H1 (cell line): ENCODE results near the gene PEX12. TPM values are rescaled to one million over a fixed set of nuclear protein-coding genes. Genes with fewer than 3 reads are reported as not detected.
A peak's percentile ranks its signal among the peaks of the same experiment; 100 is the strongest.

Experiments used
- ATF3 ChIP-seq: IDR thresholded peaks from 2 replicates; pipeline ENCODE4 v1.6.1; 2011; ENCODE audit warnings: low read depth, mild to moderate bottlenecking, low read length; ENCODE audit not compliant: insufficient read depth
- BACH1 ChIP-seq: IDR thresholded peaks from 2 replicates; pipeline ENCODE4 v1.6.1; 2012; ENCODE audit warnings: low read length, improper control_type of control experiment
- CHD2 ChIP-seq: IDR thresholded peaks from 2 replicates; pipeline ENCODE4 v1.6.1; 2012; ENCODE audit warnings: low read length, improper control_type of control experiment
- CREB1 ChIP-seq: IDR thresholded peaks from 2 replicates; pipeline ENCODE4 v1.6.1; 2012; ENCODE audit warnings: inconsistent platforms
- CTBP2 ChIP-seq: IDR thresholded peaks from 2 replicates; pipeline ENCODE4 v1.7.0; 2011; ENCODE audit warnings: borderline replicate concordance, mild to moderate bottlenecking, moderate library complexity, mixed read lengths, low read length; ENCODE audit not compliant: insufficient read depth, insufficient read length
- EGR1 ChIP-seq: IDR thresholded peaks from 2 replicates; pipeline ENCODE4 v1.6.1; 2011; ENCODE audit warnings: low read depth, low read length, borderline replicate concordance
- GABPA ChIP-seq: IDR thresholded peaks from 2 replicates; pipeline ENCODE4 v1.6.1; 2011; ENCODE audit warnings: mild to moderate bottlenecking, low read length, moderate library complexity, borderline replicate concordance; ENCODE audit not compliant: insufficient read depth
- KDM4A ChIP-seq: IDR thresholded peaks from one replicate; pipeline ENCODE4 v1.7.1; 2012; ENCODE audit warnings: low read depth, mild to moderate bottlenecking, moderate library complexity, low read length, inconsistent platforms; ENCODE audit not compliant: severe bottlenecking
- MAX ChIP-seq: IDR thresholded peaks from 2 replicates; pipeline ENCODE4 v1.6.1; 2012; ENCODE audit warnings: inconsistent platforms
- PHF8 ChIP-seq: fragments of 200-600 bp; sonication (generic); conservative IDR thresholded peaks from 2 replicates; pipeline ENCODE4 v1.7.1; 2012; ENCODE audit warnings: low read depth, mild to moderate bottlenecking, inconsistent platforms, low read length, moderate library complexity
- POLR2A ChIP-seq, 2 experiments: IDR thresholded peaks; 1 replicate in 1 of 2; 2 replicates in 1 of 2; pipeline ENCODE4 v1.6.1; 2011; ENCODE audit warnings: low read depth in 2 of 2, low read length in 2 of 2, mild to moderate bottlenecking in 2 of 2; ENCODE audit errors: control extremely low read depth in 1 of 2
- RBBP5 ChIP-seq: IDR thresholded peaks from 2 replicates; pipeline ENCODE4 v1.7.1; 2012; ENCODE audit warnings: low read depth, mild to moderate bottlenecking, inconsistent platforms, low read length, moderate library complexity, borderline replicate concordance
- SAP30 ChIP-seq: fragments of 300-600 bp; sonication (generic); IDR thresholded peaks from 2 replicates; pipeline ENCODE4 v1.7.1; 2012; ENCODE audit warnings: low read length, moderate library complexity, mild to moderate bottlenecking, inconsistent platforms; ENCODE audit not compliant: insufficient read depth, insufficient replicate concordance
- SIN3A ChIP-seq, 2 experiments: IDR thresholded peaks in 1 of 2; conservative IDR thresholded peaks in 1 of 2; 2 replicates each; pipeline ENCODE4 v1.6.1; 2011 to 2012; ENCODE audit warnings: low read length in 2 of 2, improper control_type of control experiment in 1 of 2, low read depth in 1 of 2, mild to moderate bottlenecking in 1 of 2
- SIRT6 ChIP-seq: IDR thresholded peaks from one replicate; pipeline ENCODE4 v1.7.1; 2012; ENCODE audit warnings: low read length, inconsistent platforms
- SUZ12 ChIP-seq: fragments of 200-600 bp; sonication (generic); IDR thresholded peaks from 2 replicates; pipeline ENCODE4 v1.6.1; 2012; ENCODE audit warnings: mild to moderate bottlenecking, inconsistent platforms, low read length, moderate library complexity, mixed read lengths
- TBP ChIP-seq: IDR thresholded peaks from 2 replicates; pipeline ENCODE4 v1.6.1; 2011; ENCODE audit warnings: low read depth, low read length, improper control_type of control experiment
- ZNF274 ChIP-seq: IDR thresholded peaks from 2 replicates; pipeline ENCODE4 v1.7.0; 2012; ENCODE audit warnings: low read length, borderline replicate concordance; ENCODE audit errors: extremely low read depth
- polyA plus RNA-seq, 7 experiments: library from polyadenylated mRNA; depleted of rRNA in 3 of 7; stranded (reverse) in 5 of 7; unstranded in 2 of 7; fragments of >200 nt in 5 of 7; fragments of 200-250 nt in 2 of 7; gene quantifications; 1 replicate in 5 of 7; 2 replicates in 1 of 7; 4 replicates in 1 of 7; pipeline versions ENCODE4 v1.2.1 to v1.2.3, GENCODE V29; 2011 to 2013; ENCODE audit warnings: missing spikeins in 2 of 7, mixed read lengths in 2 of 7
- total RNA-seq: library from RNA; stranded (reverse); fragmentation: NEBNext Ultra II Directional; extraction: Animal tissue kit (Norgen Biotek cat#: 25700); gene quantifications from 2 replicates; pipeline ENCODE4 v1.2.1, GENCODE V29; 2021
- TF ChIP-seq, protein P1 (sequence below), 3 experiments: IDR thresholded peaks; 1 replicate in 2 of 3; 2 replicates in 1 of 3; pipeline versions ENCODE4 v1.5.1 to v1.6.1; 2011; ENCODE audit warnings: low read length in 3 of 3, mild to moderate bottlenecking in 3 of 3, inconsistent platforms in 2 of 3, low read depth in 1 of 3, moderate library complexity in 1 of 3; ENCODE audit not compliant: insufficient read depth in 1 of 3; ENCODE audit errors: control extremely low read depth in 1 of 3
- TF ChIP-seq, protein P2 (sequence below): IDR thresholded peaks from 2 replicates; pipeline ENCODE4 v1.6.1; 2012; ENCODE audit warnings: inconsistent platforms

Gene PEX12
- total and polyA plus RNA-seq, 2 of the 8 experiments (the other 6 are each of a cell fraction or from before 2014, with no cell fraction given) = 3.0 to 5.9 TPM

- peak; percentile 93 for TF ChIP-seq CTBP2
- peak; percentile 93 for TF ChIP-seq EGR1
- TF ChIP-seq, protein P1, sequence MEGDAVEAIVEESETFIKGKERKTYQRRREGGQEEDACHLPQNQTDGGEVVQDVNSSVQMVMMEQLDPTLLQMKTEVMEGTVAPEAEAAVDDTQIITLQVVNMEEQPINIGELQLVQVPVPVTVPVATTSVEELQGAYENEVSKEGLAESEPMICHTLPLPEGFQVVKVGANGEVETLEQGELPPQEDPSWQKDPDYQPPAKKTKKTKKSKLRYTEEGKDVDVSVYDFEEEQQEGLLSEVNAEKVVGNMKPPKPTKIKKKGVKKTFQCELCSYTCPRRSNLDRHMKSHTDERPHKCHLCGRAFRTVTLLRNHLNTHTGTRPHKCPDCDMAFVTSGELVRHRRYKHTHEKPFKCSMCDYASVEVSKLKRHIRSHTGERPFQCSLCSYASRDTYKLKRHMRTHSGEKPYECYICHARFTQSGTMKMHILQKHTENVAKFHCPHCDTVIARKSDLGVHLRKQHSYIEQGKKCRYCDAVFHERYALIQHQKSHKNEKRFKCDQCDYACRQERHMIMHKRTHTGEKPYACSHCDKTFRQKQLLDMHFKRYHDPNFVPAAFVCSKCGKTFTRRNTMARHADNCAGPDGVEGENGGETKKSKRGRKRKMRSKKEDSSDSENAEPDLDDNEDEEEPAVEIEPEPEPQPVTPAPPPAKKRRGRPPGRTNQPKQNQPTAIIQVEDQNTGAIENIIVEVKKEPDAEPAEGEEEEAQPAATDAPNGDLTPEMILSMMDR (IDR thresholded peaks at IDR 0.05; ENCODE audit: control extremely low read depth in 1 of 3, insufficient read depth in 1 of 3, low read depth in 1 of 3, low read length in 3 of 3) = no peak
- TF ChIP-seq PHF8 = peak; percentile 84
- peak; percentile 84 for TF ChIP-seq CREB1
- TF ChIP-seq GABPA = peak; percentile 80; the same call in 1 of the 2 replicates
- peak; percentile 73; the same call in 1 of the 2 replicates for TF ChIP-seq RBBP5
- TF ChIP-seq SIN3A (conservative IDR thresholded peaks at IDR 0.05 in 1 of 2, IDR thresholded peaks at IDR 0.05 in 1 of 2; ENCODE audit: low read depth in 1 of 2, low read length in 2 of 2) = peak; percentile 91 to 98; a peak in 3 of 4 replicates
- TF ChIP-seq SUZ12 = no peak
- TF ChIP-seq ZNF274 = no peak
- peak; percentile 94 for TF ChIP-seq SAP30
- TF ChIP-seq, protein P2, sequence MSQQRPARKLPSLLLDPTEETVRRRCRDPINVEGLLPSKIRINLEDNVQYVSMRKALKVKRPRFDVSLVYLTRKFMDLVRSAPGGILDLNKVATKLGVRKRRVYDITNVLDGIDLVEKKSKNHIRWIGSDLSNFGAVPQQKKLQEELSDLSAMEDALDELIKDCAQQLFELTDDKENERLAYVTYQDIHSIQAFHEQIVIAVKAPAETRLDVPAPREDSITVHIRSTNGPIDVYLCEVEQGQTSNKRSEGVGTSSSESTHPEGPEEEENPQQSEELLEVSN = no peak
- TF ChIP-seq KDM4A = peak; percentile 77
- TF ChIP-seq MAX = peak; percentile 54
- peak; percentile 31 for TF ChIP-seq SIRT6
- no peak for TF ChIP-seq CHD2
- TF ChIP-seq ATF3 = no peak
- TF ChIP-seq TBP = peak; percentile 85
- TF ChIP-seq POLR2A (IDR thresholded peaks at IDR 0.05; ENCODE audit: control extremely low read depth in 1 of 2, low read depth in 2 of 2, low read length in 2 of 2) = peak; percentile 83 to 88
- TF ChIP-seq BACH1 = peak; percentile 39; the same call in 1 of the 2 replicates
Observed at GRCh38 chr17:35578197-35578928, at the start of gene PEX12 (continued).
